GM12875 (cell line): Measurements from ENCODE around the gene SKIC2.

Source experiments
- H3K4me3 ChIP-seq: one replicate; pipeline ENCODE4 v1.5.1; 2011; ENCODE audit warnings: low read depth, low read length, control low read depth
- CTCF ChIP-seq: IDR thresholded peaks from 2 replicates; pipeline ENCODE4 v1.5.1; 2011; ENCODE audit warnings: low read depth, mild to moderate bottlenecking, control low read depth, inconsistent platforms, low read length, moderate library complexity, borderline replicate concordance; ENCODE audit not compliant: insufficient read depth

The SKIC2 gene

GRCh38 chr6:31946370-31946885 lies 12.5 kb upstream of the SKIC2 start:
- H3K4me3 ChIP-seq = no peak overlapping the region
- TF ChIP-seq CTCF = no peak

- no peak for TF ChIP-seq CTCF
- H3K4me3 ChIP-seq = no peak overlapping the region
These were observed 11.8 kb upstream of the SKIC2 start for GRCh38 chr6:31947070-31947675.

- TF ChIP-seq CTCF = no peak
- no peak overlapping the region for H3K4me3 ChIP-seq
These were observed 11.1 kb upstream of the SKIC2 start for GRCh38 chr6:31947864-31948263.

- no peak overlapping the region for H3K4me3 ChIP-seq
- no peak for TF ChIP-seq CTCF
These were observed 10.7 kb upstream of the SKIC2 start for GRCh38 chr6:31948306-31948705.

GRCh38 chr6:31948753-31949413 lies 10.1 kb upstream of the SKIC2 start:
- TF ChIP-seq CTCF = no peak
- H3K4me3 ChIP-seq = no peak overlapping the region

GRCh38 chr6:31949926-31950548 lies 8.9 kb upstream of the SKIC2 start:
- no peak overlapping the region for H3K4me3 ChIP-seq
- no peak for TF ChIP-seq CTCF

- no peak overlapping the region for H3K4me3 ChIP-seq
- peak; percentile 34; the same call in 1 of the 2 replicates for TF ChIP-seq CTCF
These were observed 6.7 kb upstream of the SKIC2 start for GRCh38 chr6:31952140-31952805.
